ENCODE data around the gene TM4SF18.

The TM4SF18 gene

GRCh38 chr3:149283401-149283800 is 50.0 kb downstream of the TM4SF18 start:
- DNase-seq (ENCODE audit: low spot score): no peak

- DNase-seq (ENCODE audit: low spot score): no peak
Measured at GRCh38 chr3:149282836-149283235, 50.6 kb downstream of the TM4SF18 start.

- DNase-seq (ENCODE audit: low spot score): no peak
Measured at GRCh38 chr3:149282322-149282721, 51.1 kb downstream of the TM4SF18 start.

- no peak for DNase-seq (ENCODE audit: low spot score)
Measured at GRCh38 chr3:149280671-149281349, 52.6 kb downstream of the TM4SF18 start.

GRCh38 chr3:149278911-149279310 is 54.5 kb downstream of the TM4SF18 start:
- no peak for DNase-seq (ENCODE audit: low spot score)

- DNase-seq (ENCODE audit: low spot score): peak; percentile 38
Measured at GRCh38 chr3:149277331-149277813, 56.1 kb downstream of the TM4SF18 start.

GRCh38 chr3:149276619-149277018 is 56.8 kb downstream of the TM4SF18 start:
- DNase-seq (ENCODE audit: low spot score): no peak

- DNase-seq (ENCODE audit: low spot score): no peak
Measured at GRCh38 chr3:149274220-149274619, 59.2 kb downstream of the TM4SF18 start.

GRCh38 chr3:149273096-149273751 is 60.2 kb downstream of the TM4SF18 start:
- peak; percentile 71 for DNase-seq (ENCODE audit: low spot score)

- no peak for DNase-seq (ENCODE audit: low spot score)
Measured at GRCh38 chr3:149271669-149272068, 61.8 kb downstream of the TM4SF18 start.

GRCh38 chr3:149270180-149270579 is 63.3 kb downstream of the TM4SF18 start:
- no peak for DNase-seq (ENCODE audit: low spot score)

GRCh38 chr3:149269687-149270086 is 63.7 kb downstream of the TM4SF18 start:
- DNase-seq (ENCODE audit: low spot score): no peak

All from CD4-positive, alpha-beta T cell treated with Interleukin-2 at 100 ng/mL for 4 hours (primary cell).